Esophagus squamous epithelium (tissue), 4 donors: Measurements from ENCODE around the gene EYS.

ENCODE experiments used
- POLR2A ChIP-seq, 4 donors: fragments of 450-650 bp; IDR thresholded peaks; one replicate each; pipeline ENCODE4 v1.6.1; 2017; ENCODE audit warnings: antibody characterized with exemption in 4 of 4, mild to moderate bottlenecking in 4 of 4, moderate library complexity in 3 of 4
- TF ChIP-seq, protein P1 (sequence below), 6 experiments: fragments of 450-650 bp in 4 of 6; fragments of 200-600 bp in 2 of 6; sonication (generic) in 2 of 6; IDR thresholded peaks; one replicate each; pipeline ENCODE4 v1.5.1; 2016 to 2019; ENCODE audit warnings: antibody characterized with exemption in 6 of 6, mild to moderate bottlenecking in 4 of 6, moderate library complexity in 4 of 6

DNA sequence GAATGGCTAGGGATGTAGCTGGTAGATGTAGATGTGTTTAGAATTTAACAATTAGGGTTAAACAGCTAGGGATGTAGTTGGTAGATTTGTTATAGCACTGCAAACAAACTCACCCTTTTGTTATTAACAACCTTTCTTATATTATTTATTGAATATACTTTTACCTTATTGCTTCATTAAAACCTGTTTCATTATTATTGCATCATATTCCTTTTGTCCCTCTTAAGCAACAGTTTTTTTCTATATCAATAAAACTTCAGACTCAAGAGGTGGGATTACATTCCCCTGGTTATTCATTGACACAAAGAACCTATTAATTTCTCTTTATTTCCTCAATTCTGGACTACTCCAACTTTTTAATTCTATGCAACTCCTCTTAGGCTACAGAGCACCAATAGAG is 661.2 kb downstream of the EYS start:
- TF ChIP-seq, protein P1, sequence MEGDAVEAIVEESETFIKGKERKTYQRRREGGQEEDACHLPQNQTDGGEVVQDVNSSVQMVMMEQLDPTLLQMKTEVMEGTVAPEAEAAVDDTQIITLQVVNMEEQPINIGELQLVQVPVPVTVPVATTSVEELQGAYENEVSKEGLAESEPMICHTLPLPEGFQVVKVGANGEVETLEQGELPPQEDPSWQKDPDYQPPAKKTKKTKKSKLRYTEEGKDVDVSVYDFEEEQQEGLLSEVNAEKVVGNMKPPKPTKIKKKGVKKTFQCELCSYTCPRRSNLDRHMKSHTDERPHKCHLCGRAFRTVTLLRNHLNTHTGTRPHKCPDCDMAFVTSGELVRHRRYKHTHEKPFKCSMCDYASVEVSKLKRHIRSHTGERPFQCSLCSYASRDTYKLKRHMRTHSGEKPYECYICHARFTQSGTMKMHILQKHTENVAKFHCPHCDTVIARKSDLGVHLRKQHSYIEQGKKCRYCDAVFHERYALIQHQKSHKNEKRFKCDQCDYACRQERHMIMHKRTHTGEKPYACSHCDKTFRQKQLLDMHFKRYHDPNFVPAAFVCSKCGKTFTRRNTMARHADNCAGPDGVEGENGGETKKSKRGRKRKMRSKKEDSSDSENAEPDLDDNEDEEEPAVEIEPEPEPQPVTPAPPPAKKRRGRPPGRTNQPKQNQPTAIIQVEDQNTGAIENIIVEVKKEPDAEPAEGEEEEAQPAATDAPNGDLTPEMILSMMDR (IDR thresholded peaks at IDR 0.05) = no peak
- no peak for TF ChIP-seq POLR2A (IDR thresholded peaks at IDR 0.05)
